CD4-positive, alpha-beta T cell treated with Interleukin-4 for 1 hour (primary cell): ENCODE data around the gene PKP2.
A peak's percentile ranks its signal among the peaks of the same experiment; 100 is the strongest.

Experiments
- DNase-seq, 2 donors: peaks; one replicate each; pipeline ENCODE4 v3.0.0-alpha.2; 2020 to 2022

Gene PKP2

DNA sequence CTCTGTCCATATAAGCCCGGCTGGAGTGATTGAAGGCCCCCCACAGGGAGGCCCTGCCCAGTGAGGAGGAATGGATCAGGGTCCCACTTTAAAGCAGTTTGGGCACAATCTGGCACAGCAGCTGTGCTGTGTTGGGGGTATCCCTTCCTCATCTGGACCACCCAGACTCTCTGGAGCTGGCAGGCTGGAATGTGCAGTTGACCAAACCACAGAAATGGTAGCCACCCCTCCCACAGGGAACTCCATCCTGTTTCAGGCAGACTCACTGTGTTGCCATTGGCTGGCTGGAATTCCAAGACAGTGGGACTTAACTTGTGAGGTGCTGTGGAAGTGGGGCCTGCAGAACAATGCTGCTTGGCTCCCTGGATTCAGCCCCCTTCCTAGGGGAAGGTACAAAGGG, 87.4 kb downstream of the PKP2 start:
- no peak for DNase-seq

DNA sequence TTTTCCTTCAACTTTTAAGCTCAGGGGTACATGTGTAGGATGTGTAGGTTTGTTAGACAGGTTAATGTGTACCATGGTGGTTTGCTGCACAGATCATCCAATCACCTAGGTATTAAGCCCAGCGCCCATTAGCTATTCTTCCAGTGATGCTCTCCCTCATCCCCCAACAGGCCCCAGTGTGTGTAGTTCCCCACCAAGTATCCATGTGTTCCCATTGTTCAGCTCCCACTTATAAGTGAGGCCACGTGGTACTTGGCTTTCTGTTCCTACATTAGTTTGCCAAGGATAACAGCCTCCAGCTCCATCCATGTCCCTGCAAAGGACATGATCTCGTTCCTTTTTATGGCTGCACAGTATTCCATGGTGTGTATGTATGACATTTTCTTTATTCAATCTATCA, 92.3 kb downstream of the PKP2 start:
- DNase-seq: no peak

DNA sequence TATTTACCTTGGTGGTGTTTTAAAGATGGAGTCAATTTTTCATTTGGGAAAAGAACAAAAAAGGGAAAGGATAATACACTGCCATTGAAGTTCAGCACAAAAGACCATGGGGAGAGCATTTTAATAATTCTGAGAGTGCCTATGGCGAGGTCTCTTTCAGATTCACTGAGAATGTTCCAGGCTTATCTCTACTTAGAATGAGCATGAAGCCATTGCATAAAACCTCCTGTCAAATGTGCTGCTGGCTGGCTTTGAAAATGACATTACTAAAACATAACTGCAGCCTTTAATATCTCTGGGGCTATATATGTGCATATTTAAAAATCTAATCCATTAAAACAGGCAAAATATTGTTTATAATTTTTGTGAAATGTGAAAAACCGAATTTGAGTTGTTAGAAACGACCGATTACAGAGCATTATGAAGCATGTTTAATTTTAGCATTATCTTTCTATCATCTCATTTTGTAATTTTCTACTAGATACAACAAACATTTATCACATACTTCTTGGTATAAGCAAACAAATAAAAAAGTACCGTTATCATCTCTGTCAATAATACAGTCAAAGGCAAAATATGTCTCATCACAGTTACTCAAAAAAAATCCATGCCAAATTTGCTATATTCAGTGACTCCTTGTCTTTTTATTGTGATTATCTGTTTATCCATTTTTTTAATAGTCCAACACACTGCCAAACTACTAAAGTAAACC, 95.2 kb downstream of the PKP2 start:
- no peak for DNase-seq

DNA sequence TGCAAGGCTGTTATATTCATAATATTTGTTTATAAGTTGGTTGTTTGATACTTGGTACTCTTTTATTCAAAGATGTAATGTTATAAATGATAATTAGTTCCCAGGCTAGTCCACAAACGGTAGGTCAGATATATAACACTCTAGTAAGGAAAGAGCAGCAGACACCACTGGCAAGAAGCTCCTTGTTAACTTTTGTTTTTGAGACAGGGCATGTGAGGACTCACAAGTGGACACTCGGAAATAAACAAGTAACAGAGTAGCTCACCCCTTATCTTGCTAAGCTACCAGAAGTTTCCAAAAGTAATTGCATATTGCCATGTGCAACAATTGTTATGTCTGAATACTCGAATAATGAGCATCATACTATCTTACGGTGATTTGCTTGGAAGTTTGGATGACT, 102.3 kb downstream of the PKP2 start:
- no peak for DNase-seq

DNA sequence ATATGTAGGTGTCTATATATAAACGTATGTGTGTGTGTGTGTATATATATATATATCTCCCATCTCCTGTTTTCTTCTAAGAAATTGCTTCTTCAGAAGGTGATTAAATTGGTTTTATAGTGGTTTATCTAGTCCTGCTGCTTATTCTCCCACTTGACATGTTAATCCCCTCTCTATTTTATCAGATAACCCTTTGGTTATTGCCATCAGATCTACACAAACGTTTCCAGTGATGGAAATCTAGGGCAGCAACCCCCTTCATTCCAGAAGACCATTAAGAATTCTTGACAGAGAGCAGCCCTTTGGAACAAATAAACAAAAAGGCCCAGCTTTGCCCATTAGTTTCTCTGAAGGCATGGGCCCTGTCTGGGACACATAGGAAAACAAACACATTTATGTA, 106.7 kb downstream of the PKP2 start:
- DNase-seq: no peak

DNA sequence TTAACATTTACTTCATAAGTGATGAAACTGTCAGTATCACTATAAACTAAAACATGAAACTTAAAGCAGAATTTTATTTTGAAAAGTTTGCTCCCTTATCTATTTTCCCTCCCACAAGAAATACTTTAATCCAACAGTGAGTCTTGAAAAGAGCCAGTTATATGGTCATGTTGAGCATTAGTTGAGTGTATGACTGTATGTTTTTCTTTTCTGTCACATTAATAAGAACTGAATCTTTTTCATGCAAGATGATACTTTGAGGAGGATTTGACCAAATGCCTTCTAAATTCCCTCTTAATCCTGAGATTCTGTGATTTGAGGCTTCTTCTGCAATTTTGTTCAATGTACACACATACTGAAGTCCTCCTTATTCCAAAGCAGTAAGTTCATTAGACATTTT, 107.1 kb downstream of the PKP2 start:
- DNase-seq: no peak

DNA sequence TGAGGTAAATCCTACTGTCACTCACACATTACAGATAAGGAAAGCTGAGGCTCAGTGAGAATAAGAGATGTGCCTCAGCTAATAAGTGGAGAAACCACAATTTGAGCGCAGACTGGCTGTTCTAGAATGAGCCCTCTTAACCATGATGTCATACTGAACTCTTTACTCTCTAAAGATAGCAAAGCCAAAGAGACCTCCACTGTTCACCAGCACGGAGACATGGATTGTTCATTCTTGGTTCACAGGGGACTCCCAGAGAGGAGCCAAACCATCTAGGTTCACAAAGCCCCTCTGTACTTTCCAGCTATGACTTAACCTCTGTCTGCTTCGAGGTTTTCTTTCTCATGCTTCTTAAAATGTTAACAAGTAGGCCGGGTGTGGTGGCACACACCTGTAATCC, 108.2 kb downstream of the PKP2 start:
- no peak for DNase-seq

DNA sequence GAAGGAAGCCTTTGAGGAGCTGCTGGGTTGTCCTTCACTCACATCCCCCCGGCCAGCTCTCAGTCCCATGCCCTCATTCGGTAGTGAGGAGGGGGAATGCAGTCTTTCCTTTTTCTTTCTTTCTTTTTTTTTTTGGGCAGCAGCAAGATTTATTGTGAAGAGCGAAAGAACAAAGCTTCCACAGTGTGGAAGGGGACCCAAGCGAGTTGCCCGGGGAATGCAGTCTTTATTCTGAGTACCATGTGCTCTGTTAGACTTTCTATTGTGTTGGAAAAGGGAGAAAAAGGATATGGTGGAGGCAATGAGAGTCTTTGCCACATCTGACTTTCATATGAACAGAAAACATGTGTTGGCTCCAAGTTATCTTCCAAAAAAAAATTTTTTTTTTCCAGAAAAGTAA, 111.0 kb downstream of the PKP2 start:
- DNase-seq: no peak

DNA sequence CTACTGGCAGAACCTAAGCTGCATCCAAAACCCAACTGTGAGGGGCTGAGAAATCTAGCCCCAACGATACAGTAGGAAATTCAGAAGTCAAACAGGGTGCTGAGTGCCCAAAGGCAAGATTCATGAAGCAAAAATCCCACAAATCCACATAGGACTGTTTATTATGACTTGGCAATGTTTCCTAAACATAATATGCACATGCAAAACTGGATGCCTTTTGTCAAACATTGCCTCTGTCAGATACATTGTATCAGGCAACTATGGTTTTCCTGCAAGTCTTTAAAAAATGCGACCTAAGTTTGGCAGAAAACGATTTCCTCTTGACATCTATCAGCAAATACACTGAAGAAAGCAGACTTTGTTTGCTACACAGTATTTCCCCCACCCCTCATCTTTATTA, 113.5 kb downstream of the PKP2 start:
- DNase-seq: no peak

DNA sequence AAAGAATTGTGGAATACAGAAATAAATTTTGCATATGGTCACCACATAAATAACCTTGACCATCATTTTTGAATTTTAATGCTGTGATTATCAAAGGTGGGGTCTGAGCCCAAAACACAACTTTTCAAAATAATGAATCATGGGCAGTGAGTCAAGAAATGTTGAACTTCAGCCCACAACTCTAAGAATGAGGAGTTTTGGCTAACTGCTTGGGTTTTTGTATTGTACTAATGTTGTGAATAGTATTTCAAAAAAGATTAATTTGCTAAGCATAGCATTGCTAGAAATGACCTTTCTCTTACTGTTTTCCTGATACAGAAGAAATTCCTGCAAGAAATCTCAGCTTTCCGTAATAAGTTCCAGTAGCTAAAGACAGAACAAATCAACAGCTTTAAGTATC, 116.5 kb downstream of the PKP2 start:
- no peak for DNase-seq

DNA sequence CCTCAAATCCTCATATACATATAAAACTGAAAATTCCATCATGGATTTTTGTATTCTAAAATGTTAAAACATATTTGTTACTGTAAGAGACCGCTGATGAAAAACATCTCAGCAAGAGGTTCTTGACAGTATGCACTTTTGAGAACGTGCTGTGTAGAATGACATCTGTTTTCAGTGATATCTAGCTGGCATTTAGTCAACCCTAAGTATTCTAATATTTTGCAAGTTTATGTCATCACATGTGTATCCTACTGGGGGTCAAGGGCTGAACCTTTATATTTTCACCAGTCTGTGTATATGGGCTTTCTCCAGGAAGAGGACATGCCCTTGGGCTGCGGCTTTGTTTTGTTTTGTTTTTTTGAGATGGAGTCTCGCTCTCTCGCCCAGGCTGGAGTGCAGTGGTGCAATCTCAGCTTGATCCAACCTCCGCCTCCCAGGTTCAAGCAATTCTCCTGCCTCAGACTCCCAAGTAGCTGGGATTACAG, 118.8 kb downstream of the PKP2 start:
- no peak for DNase-seq

DNA sequence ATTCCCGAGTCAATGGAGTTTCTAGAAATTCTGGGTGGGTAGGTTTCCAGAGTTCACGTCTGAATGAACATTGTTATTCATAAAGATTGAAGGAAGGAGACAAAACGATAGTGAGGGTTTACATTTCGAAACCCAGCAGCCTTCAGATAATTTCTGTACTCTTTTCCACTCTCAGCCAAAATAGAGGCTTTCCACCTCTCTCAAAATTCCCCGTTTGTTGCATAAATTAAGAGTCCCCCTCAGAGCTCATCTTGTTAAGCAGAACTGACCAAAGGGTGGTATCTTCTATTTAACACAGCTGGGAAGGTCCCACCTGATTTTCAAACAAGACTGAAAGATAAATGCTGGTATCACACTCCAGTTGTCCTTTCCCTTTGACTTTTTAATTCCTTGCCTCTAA, 119.4 kb downstream of the PKP2 start:
- DNase-seq: no peak

DNA sequence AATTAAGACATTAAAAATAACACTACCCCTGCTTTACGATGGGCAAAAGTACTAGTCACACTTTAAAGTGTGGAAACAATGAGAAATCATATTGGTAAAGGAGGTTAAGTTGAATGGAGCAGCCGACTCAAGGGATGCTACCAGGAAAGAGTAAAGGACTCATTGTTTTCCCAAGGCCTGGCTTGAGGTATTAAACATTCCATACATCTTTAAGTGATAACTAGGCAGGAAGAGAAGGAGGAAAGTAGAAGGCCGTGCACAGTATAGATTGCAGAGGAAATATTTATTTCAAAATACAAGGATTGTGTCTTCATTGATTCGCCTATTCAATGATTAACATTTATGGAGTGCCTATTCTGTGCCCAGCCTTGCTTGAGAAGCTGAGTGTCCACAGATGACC, 120.3 kb downstream of the PKP2 start:
- DNase-seq: no peak

DNA sequence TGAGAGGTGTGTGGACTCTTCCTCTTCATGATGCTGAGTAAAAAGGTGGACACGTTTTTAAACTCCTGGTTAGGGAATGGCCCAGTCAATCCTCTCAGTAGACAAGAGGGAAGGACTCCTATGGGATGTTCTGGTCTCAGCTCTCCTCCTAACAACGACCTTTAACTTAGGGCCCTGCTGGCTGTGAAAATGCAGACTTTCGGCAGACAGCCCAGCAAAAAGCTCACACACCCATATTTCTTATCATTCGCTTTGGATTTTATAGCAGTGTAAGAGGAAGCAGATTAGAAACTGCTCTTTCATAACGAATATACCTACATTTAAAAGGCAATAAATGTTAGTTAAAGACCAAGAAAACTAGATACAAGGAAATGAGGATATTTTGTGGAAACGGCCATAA, 122.9 kb downstream of the PKP2 start:
- DNase-seq: no peak

DNA sequence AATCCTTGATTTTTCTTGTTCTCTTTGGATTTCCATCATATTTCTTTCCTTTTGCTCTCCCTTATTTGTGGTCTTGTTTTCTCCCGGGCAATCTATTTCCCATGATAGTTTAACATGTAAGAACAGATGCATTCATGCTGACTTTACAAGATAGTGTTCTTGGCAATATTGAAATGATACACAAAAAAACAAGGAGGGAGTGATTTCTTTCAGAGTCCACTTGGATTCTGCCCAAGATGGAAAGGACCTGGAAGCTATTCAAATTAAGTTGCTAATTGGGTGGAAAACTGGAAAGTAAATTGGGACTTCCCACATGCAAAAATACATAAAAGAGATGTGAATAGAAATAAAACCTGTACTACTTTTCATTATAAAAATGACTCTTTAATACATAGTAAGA, 126.4 kb downstream of the PKP2 start:
- no peak for DNase-seq

DNA sequence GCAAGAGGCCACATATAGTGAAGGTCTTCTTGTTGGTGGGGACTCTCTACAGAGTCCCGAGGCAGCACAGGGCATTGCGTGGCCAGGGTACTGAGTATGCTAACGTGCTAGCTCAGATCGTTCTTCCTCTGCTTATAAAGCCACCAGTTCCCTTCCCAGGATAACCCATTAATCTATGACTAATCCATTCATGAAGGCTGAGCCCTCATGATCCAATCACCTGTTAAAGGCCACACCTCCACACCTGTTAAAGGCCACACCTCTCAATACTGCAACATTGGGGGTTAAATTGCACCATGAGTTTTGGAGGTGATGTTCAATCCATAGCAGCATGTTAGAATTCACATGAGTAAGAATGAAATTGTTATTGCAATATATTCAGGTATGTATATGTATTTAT, 128.1 kb downstream of the PKP2 start:
- DNase-seq: no peak

DNA sequence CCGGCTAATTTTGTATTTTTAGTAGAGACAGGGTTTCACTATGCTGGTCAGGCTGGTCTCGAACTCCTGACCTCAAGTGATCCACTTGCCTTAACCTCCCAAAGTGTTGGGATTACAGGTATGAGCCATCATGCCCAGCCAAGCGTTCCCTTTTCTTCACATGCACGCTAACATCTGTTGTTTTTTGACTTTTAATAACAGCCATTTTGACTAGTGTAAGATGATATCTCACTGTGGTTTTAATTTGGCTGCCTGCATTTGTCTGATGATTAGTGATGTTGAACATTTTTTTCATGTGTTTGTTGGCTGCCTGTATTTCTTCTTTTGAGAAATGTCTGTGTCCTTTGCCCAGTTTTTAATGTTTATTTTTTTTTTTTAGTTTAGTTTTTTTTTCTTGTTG, 130.7 kb downstream of the PKP2 start:
- DNase-seq: no peak

DNA sequence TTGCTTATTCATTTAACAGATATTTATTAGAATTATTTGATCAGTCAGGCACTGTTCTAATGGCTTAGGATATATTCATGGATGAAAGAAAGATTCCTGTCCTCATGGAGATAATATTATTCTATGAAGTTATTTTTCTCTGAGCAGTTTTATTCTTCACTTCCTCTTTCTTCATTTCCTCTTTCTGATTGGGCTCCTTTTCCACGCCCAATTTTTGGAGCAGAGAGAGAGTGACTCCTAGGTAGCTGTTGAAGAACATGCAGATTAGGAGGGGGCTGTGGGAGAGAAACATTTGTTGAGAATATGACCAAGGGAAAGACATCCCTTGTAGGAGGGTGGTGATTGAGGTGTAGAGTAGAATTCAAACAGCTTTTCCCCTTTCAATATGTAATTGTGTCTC, 134.9 kb downstream of the PKP2 start:
- no peak for DNase-seq

DNA sequence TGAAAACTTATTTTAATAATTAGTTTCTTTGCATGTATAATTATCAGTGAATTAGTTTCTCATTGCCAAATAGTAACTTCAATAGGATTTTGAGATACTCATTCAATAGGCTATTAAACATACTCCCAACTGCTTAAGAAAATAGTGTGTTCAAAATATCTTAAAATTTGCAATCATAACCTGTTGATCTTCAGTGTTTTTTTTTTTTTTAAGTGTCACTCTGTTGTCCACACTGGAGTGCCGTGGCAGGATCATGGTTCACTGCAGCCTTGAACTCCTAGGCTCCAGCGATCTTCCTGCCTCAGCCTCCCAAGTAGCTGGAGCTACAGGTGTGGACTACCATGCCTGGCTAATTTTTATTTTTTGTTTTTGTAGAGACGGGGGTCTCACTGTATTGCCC, 139.4 kb downstream of the PKP2 start:
- DNase-seq: no peak

DNA sequence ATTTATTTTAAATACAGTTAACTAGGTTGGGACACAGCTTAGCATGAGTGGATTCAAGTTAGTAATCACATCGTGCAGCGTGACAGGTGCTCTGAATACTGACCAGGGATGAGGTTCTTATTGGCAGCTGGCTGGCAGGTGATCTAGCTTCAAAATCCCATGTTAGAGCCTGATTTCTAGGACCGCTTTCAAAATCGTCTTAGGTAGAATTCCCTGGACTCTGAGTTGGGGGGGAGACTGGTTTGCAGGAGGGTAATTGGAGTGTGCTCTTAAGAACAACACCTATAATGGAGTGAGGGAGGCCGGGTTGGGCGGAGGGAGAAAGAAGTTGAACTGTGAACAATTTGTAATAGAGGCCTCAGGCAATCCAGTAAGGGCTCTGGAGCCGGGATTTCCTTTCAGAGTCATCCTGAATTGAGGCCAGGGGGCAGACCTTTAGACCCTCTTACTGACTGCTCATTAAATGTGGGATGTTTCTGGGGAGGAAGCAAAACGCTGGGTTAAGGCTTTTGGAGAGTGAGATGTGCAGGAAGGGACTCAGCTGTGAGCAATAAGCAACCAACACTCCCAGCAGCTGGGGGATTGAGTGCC, 140.0 kb downstream of the PKP2 start:
- no peak for DNase-seq

DNA sequence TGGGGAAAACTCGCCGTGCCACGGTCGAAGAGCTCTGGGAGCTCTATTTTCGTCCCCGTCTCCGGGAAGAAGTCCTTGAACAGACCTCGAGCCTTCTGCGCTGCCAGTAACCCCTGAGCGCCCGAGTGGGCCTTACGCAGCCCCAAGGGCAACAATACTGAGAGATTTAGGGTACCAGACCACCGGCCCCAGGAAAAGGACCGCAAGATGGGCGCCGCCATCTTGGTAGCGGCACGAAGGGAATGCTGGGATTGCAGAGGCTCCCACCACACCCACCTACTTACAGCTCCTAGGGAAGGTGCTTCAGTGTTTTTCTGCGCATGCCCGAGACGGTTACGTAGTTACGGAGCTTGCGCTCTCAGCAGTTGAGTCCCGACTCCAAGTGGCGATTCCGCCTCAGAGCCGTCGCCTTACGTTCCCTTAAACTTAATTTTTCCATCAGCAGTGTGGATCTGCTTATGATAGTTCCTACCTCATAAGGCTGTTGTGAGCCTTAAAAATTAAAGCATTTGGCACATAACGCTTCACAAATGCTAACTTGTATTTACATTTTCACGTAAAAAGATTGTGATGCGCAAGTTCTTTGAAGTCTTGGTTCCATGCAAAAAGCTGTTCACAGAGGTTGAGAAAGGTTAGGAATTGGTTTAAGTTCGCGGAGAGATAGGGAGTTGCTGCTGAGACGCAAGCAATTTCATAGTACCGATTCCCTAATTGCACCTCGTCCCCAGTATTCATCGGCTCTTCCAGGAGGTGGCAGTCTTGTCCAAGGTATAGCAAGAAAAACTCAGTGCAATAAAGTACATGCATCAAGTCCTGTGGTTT, 140.7 kb downstream of the PKP2 start, which contains the start of gene YARS2:
YARS2 (minus strand) TSS at position 244 of the 822 bp plus-strand sequence; CDS start at position 221, 23 bp downstream.
- peak; percentile 92 to 93 for DNase-seq

DNA sequence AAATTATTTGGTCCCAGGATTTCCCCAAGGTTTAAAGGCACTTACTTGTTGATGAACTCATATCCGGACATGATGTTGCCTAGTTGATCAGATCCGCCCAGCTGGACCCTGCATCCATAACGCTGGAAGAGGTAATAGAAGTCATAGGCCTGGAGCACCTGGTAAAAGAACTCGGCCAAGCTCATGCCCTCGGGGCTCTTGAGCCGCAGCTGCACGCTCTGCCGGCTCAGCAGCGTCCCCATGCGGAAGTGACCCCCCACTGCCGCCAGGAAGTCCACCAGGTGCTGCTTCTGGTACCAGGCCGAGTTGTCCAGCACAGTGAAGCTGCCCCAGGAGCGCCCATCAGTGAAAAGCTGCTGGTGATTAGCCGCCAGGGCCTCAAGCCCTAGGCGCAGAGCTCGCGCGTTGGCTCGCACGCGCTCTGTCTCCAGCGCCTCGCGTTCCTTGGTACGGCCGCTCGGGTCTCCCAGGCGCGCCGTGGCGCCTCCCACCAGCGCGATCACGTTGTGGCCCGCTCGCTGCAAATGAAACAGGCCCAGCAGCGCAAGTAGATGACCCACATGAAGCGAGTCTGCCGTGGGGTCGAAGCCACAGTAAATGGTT, 141.4 kb downstream of the PKP2 start:
- peak; percentile 67 to 76 for DNase-seq

DNA sequence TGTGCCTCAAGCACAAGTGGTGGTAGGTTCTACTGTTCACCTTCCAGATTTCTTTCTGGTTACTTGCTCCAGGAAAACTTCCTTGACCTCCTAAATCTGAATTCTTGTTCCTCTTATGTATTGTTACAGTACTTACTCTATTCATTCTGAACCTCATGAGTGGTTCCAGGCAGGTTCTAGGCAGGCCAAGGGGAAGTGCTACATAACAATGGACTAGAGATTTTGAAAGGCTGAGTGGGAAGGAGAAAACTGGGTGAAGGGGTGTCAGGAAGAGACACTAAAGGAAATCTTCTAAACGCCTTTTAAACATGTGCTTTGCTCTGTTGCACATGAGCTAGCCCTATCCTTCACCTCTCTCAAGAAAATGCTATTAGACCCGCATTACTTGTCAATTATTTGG, 142.5 kb downstream of the PKP2 start:
- DNase-seq: no peak

DNA sequence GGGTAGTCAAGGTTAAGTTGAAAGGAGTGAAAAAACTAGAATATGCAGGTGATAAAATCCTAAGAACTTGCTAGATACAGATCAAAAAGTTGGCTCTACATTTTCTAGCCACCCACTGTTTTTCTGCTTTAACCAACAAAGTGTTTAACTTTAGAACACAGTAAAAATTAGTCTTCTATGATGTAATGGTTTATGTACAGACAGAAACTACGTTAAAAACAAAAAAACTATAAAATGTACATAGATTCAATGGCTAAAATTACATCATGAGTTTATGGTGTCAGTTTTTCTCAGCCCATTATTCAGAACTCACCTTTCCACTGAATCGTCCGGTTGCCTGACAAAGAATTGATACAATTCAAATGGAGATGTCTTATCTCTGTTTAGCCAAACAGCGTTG, 143.0 kb downstream of the PKP2 start:
- no peak for DNase-seq
